Transverse colon (tissue), 4 donors: ENCODE measurements around the gene CCBE1.

Experiments
- CTCF ChIP-seq, 5 experiments: fragments of 200-600 bp in 3 of 5; fragments of 450-650 bp in 2 of 5; sonication (generic) in 3 of 5; IDR thresholded peaks; 1 replicate in 2 of 5; 2 replicates in 3 of 5; pipeline ENCODE4 v1.5.1; 2016 to 2017; ENCODE audit warnings: antibody characterized with exemption in 5 of 5, inconsistent platforms in 3 of 5, mild to moderate bottlenecking in 2 of 5, moderate library complexity in 1 of 5
- EP300 ChIP-seq: sonication (generic); formaldehyde crosslinking; IDR thresholded peaks from one replicate; pipeline ENCODE4 v1.6.1; 2017; ENCODE audit warnings: antibody characterized with exemption, low read depth
- POLR2A ChIP-seq: fragments of 450-650 bp; IDR thresholded peaks from one replicate; pipeline ENCODE4 v1.6.1; 2016; ENCODE audit warnings: antibody characterized with exemption, mild to moderate bottlenecking, moderate library complexity
- POLR2AphosphoS5 ChIP-seq, 3 donors: sonication (generic); formaldehyde crosslinking; IDR thresholded peaks; one replicate each; pipeline ENCODE4 v1.6.1; 2016; ENCODE audit warnings: antibody characterized with exemption in 3 of 3

GRCh38 chr18:59540346-59540745 is 156.9 kb downstream of the CCBE1 start:
- TF ChIP-seq POLR2A = no peak
- no peak for TF ChIP-seq CTCF (IDR thresholded peaks at IDR 0.05)
- TF ChIP-seq EP300 = no peak
- TF ChIP-seq POLR2AphosphoS5 (IDR thresholded peaks at IDR 0.05) = no peak
